ENCODE data around the gene LTBP3. TPM values are rescaled to one million over a fixed set of nuclear protein-coding genes. Genes with fewer than 3 reads are reported as not detected.

LTBP3 gene
- total and polyA plus RNA-seq, 2 of the 13 experiments (the other 11 are each of a cell fraction or from before 2014, with no cell fraction given), result 12.2 to 68.1 TPM

DNA sequence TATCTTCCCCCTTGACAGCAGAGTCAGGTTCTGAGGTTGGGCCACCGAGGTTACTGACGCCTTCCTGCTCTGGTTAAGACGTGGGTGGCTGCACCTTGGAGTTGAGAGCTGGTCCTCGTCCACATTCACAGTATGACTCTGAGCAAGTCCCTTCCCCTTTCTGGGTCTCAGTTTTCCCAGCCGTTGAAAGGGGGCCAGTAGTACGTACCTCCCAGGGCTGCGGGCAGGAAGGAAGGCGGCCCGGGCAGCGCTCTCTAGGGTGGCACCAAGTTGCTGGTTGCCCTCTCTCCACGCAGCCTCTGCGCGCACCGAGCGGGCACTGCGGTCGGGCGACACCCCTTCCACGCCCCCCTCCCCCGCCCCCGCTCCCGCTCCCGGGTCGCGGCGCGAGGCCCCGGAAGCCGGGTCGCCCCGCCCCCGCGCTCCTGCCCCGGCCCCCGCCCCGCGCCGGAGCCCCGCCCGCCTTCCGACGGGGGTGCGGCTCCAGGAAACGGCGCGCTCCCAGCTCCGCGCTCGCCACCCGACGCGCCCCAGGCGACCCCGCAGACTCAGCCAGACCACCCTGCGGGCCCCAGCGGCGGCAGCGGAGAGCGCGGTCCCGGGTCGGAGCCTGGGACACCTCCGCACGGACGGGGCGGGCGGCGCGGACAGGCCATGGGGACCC is 17.5 kb upstream of the LTBP3 start, which contains the start of gene EHBP1L1 (continued):
- TF ChIP-seq ZBTB44 (CRISPR knock-in tag; IDR thresholded peaks at IDR 0.05) (no peak), HNF4G (IDR thresholded peaks at IDR 0.05; ENCODE audit: borderline replicate concordance, low read depth, low read length) (no peak), HNF4G (CRISPR knock-in tag; IDR thresholded peaks at IDR 0.05; ENCODE audit: borderline replicate concordance, low read depth) (no peak), HNRNPK (IDR thresholded peaks at IDR 0.05; ENCODE audit: low read depth, low read length, poor library complexity, severe bottlenecking) (no peak), HNRNPLL (IDR thresholded peaks at IDR 0.05; ENCODE audit: low read depth, low read length, poor library complexity, severe bottlenecking) (peak; percentile 24), HNF1B (CRISPR knock-in tag; IDR thresholded peaks at IDR 0.05) (no peak), KLF11 (CRISPR knock-in tag; IDR thresholded peaks at IDR 0.05) (no peak), FOSL1 (CRISPR knock-in tag; IDR thresholded peaks at IDR 0.05; ENCODE audit: borderline replicate concordance) (no peak), HNF1A (IDR thresholded peaks at IDR 0.05; ENCODE audit: low read depth) (no peak), HNF1A (CRISPR knock-in tag; IDR thresholded peaks at IDR 0.05; ENCODE audit: borderline replicate concordance) (no peak), REPIN1 (CRISPR knock-in tag; IDR thresholded peaks at IDR 0.05; ENCODE audit: borderline replicate concordance, low read depth) (no peak)
- TF ChIP-seq, protein P1, sequence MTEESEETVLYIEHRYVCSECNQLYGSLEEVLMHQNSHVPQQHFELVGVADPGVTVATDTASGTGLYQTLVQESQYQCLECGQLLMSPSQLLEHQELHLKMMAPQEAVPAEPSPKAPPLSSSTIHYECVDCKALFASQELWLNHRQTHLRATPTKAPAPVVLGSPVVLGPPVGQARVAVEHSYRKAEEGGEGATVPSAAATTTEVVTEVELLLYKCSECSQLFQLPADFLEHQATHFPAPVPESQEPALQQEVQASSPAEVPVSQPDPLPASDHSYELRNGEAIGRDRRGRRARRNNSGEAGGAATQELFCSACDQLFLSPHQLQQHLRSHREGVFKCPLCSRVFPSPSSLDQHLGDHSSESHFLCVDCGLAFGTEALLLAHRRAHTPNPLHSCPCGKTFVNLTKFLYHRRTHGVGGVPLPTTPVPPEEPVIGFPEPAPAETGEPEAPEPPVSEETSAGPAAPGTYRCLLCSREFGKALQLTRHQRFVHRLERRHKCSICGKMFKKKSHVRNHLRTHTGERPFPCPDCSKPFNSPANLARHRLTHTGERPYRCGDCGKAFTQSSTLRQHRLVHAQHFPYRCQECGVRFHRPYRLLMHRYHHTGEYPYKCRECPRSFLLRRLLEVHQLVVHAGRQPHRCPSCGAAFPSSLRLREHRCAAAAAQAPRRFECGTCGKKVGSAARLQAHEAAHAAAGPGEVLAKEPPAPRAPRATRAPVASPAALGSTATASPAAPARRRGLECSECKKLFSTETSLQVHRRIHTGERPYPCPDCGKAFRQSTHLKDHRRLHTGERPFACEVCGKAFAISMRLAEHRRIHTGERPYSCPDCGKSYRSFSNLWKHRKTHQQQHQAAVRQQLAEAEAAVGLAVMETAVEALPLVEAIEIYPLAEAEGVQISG (CRISPR knock-in tag; IDR thresholded peaks at IDR 0.05), result peak; percentile 21; the same call in 1 of the 2 replicates
- TF ChIP-seq, protein P2, sequence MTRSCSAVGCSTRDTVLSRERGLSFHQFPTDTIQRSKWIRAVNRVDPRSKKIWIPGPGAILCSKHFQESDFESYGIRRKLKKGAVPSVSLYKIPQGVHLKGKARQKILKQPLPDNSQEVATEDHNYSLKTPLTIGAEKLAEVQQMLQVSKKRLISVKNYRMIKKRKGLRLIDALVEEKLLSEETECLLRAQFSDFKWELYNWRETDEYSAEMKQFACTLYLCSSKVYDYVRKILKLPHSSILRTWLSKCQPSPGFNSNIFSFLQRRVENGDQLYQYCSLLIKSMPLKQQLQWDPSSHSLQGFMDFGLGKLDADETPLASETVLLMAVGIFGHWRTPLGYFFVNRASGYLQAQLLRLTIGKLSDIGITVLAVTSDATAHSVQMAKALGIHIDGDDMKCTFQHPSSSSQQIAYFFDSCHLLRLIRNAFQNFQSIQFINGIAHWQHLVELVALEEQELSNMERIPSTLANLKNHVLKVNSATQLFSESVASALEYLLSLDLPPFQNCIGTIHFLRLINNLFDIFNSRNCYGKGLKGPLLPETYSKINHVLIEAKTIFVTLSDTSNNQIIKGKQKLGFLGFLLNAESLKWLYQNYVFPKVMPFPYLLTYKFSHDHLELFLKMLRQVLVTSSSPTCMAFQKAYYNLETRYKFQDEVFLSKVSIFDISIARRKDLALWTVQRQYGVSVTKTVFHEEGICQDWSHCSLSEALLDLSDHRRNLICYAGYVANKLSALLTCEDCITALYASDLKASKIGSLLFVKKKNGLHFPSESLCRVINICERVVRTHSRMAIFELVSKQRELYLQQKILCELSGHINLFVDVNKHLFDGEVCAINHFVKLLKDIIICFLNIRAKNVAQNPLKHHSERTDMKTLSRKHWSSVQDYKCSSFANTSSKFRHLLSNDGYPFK (CRISPR knock-in tag; IDR thresholded peaks at IDR 0.05; ENCODE audit: borderline replicate concordance), result no peak
